Loucy (cell line): ENCODE results near the gene LRRC23.
"Not testable (repeated sequence)": the region's sequence is repeated elsewhere in the genome, so short reads cannot be mapped to it uniquely, and the experiment has no call there.

Experiments used
- H2AFZ ChIP-seq: fragments of 200-600 bp; sonication (generic); 2 replicates; pipeline ENCODE4 v1.6.0; 2016; ENCODE audit warnings: antibody characterized with exemption, mild to moderate bottlenecking, low read length, moderate library complexity
- H3F3A ChIP-seq: fragments of 200-600 bp; 2 replicates; pipeline ENCODE4 v1.6.0; 2016; ENCODE audit warnings: antibody characterized with exemption, low read depth, mild to moderate bottlenecking
- H3K27me3 ChIP-seq: fragments of 200-600 bp; sonication (generic); 2 replicates; pipeline ENCODE4 v1.6.1; 2014; ENCODE audit warnings: low read length, mild to moderate bottlenecking; ENCODE audit not compliant: insufficient read depth, poor library complexity, severe bottlenecking
- H3K36me3 ChIP-seq: fragments of 200-600 bp; sonication (generic); 2 replicates; pipeline ENCODE4 v1.6.1; 2016; ENCODE audit warnings: low read length; ENCODE audit not compliant: insufficient read depth
- H3K4me1 ChIP-seq: fragments of 200-600 bp; sonication (generic); 2 replicates; pipeline ENCODE4 v1.5.1; 2014; ENCODE audit warnings: low read length, mild to moderate bottlenecking; ENCODE audit not compliant: insufficient read depth, poor library complexity, severe bottlenecking
- H3K4me2 ChIP-seq: fragments of 200-600 bp; sonication (generic); 2 replicates; pipeline ENCODE4 v1.6.0; 2014; ENCODE audit warnings: antibody characterized with exemption, low read length, low read depth, mild to moderate bottlenecking; ENCODE audit not compliant: poor library complexity, severe bottlenecking
- H3K4me3 ChIP-seq: fragments of 200-600 bp; sonication (generic); 2 replicates; pipeline ENCODE4 v1.5.1; 2014; ENCODE audit warnings: low read length, mild to moderate bottlenecking, mixed read lengths; ENCODE audit not compliant: poor library complexity, severe bottlenecking
- H3K79me2 ChIP-seq: fragments of 200-600 bp; sonication (generic); 2 replicates; pipeline ENCODE4 v1.6.1; 2014; ENCODE audit warnings: low read length; ENCODE audit not compliant: insufficient read depth
- H3K9ac ChIP-seq: fragments of 200-600 bp; sonication (generic); 2 replicates; pipeline ENCODE4 v1.6.0; 2014; ENCODE audit warnings: mild to moderate bottlenecking, low read depth, low read length, moderate library complexity; ENCODE audit not compliant: poor library complexity, severe bottlenecking
- H3K9me2 ChIP-seq: fragments of 200-600 bp; sonication (generic); replicated peaks from 2 replicates; pipeline ENCODE4 v1.6.1; 2016; ENCODE audit warnings: low read depth, low read length, mixed read lengths
- H3K9me3 ChIP-seq: fragments of 200-600 bp; sonication (generic); 2 replicates; pipeline ENCODE4 v1.6.1; 2014; ENCODE audit warnings: mild to moderate bottlenecking, antibody characterized with exemption, low read length, low read depth; ENCODE audit not compliant: insufficient read depth
- H4K20me1 ChIP-seq: fragments of 200-600 bp; sonication (generic); 2 replicates; pipeline ENCODE4 v1.6.0; 2014; ENCODE audit warnings: antibody characterized with exemption, low read length, mild to moderate bottlenecking; ENCODE audit not compliant: insufficient read depth, poor library complexity, severe bottlenecking
- EZH2phosphoT487 ChIP-seq: fragments of 200-600 bp; IDR thresholded peaks from 2 replicates; pipeline ENCODE4 v1.6.1; 2018; ENCODE audit warnings: antibody characterized with exemption, mild to moderate bottlenecking, moderate library complexity, borderline replicate concordance
- TF ChIP-seq, protein P1 (sequence below): fragments of 200-600 bp; sonication (generic); conservative IDR thresholded peaks from 2 replicates; pipeline ENCODE4 v1.5.1; 2014; ENCODE audit warnings: mild to moderate bottlenecking, antibody characterized with exemption, low read length

The LRRC23 gene

DNA sequence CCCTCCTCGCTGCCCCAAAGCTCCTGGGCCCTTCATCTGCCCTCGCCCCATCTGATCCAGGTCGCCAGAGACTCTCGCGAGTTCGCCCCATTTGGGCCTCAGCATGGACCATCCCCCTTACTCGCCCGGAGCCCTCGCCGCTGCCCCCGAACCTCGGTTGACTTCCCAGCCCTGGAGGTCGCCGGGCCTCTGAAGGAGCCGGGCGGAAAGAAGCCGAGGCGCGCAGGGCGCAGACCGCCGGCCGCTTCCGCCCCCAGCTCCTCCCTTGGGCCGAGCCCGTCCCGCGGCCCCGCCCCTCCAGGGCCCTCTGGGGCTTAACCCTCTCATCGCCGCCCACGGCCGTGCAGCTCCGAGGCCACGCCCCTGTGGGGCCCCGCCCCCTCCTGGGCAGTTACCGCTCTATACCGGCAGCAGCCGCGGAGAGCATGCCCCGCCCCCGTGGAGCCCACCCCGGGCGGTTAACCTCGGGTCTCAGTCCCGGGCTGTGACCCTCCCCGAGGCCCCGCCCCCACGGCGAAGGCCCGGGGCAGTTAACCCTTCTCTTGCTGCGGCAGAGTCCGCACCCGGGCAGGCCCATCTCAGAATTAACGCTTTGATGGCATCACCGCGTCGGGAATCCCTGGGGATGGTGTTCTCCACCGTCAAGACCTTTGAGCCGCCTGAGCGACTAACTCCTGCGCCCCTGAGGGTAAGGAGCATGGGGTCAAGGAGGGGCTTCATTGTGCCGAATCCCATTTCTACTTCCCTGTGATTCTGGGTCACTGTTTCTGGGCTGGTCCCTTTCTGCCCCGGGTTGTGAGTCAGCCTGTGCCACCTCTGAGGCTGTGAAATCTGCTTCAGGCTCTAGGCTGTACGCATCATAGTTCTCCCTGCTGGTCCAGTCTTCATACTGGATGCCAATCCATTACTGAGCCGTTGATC lies 31.3 kb upstream of the LRRC23 start, which contains the start of gene SPSB2:
Gene SPSB2 (minus strand): TSS at position 210 of the 921 bp plus-strand sequence. CDS start 402 bp downstream, outside the sequence.
- H3K9me3 ChIP-seq = no peaks in the 10 kb centered on the region
- H3K79me2 ChIP-seq = peaks cover 51% of the 10 kb centered on the region
- peaks cover 25% of the 10 kb centered on the region; the same call in 1 of the 2 replicates for H3K36me3 ChIP-seq
- TF ChIP-seq, protein P1, sequence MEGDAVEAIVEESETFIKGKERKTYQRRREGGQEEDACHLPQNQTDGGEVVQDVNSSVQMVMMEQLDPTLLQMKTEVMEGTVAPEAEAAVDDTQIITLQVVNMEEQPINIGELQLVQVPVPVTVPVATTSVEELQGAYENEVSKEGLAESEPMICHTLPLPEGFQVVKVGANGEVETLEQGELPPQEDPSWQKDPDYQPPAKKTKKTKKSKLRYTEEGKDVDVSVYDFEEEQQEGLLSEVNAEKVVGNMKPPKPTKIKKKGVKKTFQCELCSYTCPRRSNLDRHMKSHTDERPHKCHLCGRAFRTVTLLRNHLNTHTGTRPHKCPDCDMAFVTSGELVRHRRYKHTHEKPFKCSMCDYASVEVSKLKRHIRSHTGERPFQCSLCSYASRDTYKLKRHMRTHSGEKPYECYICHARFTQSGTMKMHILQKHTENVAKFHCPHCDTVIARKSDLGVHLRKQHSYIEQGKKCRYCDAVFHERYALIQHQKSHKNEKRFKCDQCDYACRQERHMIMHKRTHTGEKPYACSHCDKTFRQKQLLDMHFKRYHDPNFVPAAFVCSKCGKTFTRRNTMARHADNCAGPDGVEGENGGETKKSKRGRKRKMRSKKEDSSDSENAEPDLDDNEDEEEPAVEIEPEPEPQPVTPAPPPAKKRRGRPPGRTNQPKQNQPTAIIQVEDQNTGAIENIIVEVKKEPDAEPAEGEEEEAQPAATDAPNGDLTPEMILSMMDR = no peak
- H3K4me2 ChIP-seq = peak within 1 kb of the TSS; percentile 98
- H3K4me1 ChIP-seq = peaks cover 36% of the 10 kb centered on the region
- peaks cover 5% of the 10 kb centered on the region; the same call in 1 of the 2 replicates for H3F3A ChIP-seq
- H3K9ac ChIP-seq = peak within 1 kb of the TSS; percentile 92
- H2AFZ ChIP-seq = peak within 1 kb of the TSS; percentile 92
- H3K9me2 ChIP-seq = no peaks in the 10 kb centered on the region
- H4K20me1 ChIP-seq = peaks cover 46% of the 10 kb centered on the region
- peak within 1 kb of the TSS; percentile 94 for H3K4me3 ChIP-seq
- no peaks in the 10 kb centered on the region for H3K27me3 ChIP-seq

- H3K27me3 ChIP-seq, H3K9me2 ChIP-seq, H3K9me3 ChIP-seq, H3F3A ChIP-seq: not testable (repeated sequence)
- Histone ChIP-seq H3K9ac (peak overlapping the region; percentile 85), H3K4me2 (peak overlapping the region; percentile 98), H3K79me2 (peaks cover 45% of the 10 kb centered on the region), H3K36me3 (peaks cover 25% of the 10 kb centered on the region; the same call in 1 of the 2 replicates), H3K4me1 (peaks cover 36% of the 10 kb centered on the region), H3K4me3 (peak overlapping the region; percentile 94), H4K20me1 (peaks cover 40% of the 10 kb centered on the region), H2AFZ (peak overlapping the region; percentile 92; the same call in 1 of the 2 replicates)
Observed at GRCh38 chr12:6874015-6874368, 30.6 kb upstream of the LRRC23 start.

DNA sequence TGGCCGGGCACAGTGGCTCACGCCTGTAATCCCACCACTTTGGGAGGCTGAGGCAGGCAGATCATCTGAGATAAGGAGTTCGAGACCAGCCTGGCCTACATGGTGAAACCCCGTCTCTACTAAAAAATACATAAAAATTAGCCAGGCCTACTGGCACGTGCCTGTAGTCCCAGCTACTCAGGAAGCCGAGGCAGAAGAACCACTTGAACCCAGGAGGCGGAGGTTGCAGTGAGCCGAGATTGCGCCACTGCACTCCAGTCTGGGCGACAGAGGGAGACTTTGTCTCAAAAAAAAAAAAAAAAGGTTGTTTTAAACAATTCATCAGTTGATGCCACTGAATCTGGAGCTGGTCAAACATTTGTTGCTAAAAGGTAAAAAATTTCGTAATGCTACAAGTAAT lies 24.8 kb upstream of the LRRC23 start:
- H3K36me3 ChIP-seq, H3F3A ChIP-seq, H3K4me2 ChIP-seq, H3K9me3 ChIP-seq, H3K4me1 ChIP-seq, H3K79me2 ChIP-seq, H3K27me3 ChIP-seq, H2AFZ ChIP-seq, H3K4me3 ChIP-seq, H3K9ac ChIP-seq, H4K20me1 ChIP-seq, H3K9me2 ChIP-seq: not testable (repeated sequence)

GRCh38 chr12:6883252-6883651 lies 21.4 kb upstream of the LRRC23 start:
- no peak overlapping the region for H3K4me2 ChIP-seq
- H3K36me3 ChIP-seq = no peaks in the 10 kb centered on the region
- no peaks in the 10 kb centered on the region for H3K9me2 ChIP-seq
- H3K79me2 ChIP-seq = no peaks in the 10 kb centered on the region
- H3K9ac ChIP-seq = no peak overlapping the region
- H3K27me3 ChIP-seq = no peaks in the 10 kb centered on the region
- no peak overlapping the region for H3K4me3 ChIP-seq
- H2AFZ ChIP-seq = no peak overlapping the region
- TF ChIP-seq, protein P1 = no peak
- no peak for TF ChIP-seq EZH2phosphoT487
- no peaks in the 10 kb centered on the region for H4K20me1 ChIP-seq
- H3K9me3 ChIP-seq = no peaks in the 10 kb centered on the region
- no peaks in the 10 kb centered on the region for H3F3A ChIP-seq
- H3K4me1 ChIP-seq = no peaks in the 10 kb centered on the region
